GM12801 (cell line): ENCODE results near the gene SURF6.

ENCODE experiments used
- CTCF ChIP-seq: IDR thresholded peaks from one replicate; pipeline ENCODE4 v1.5.1; 2011; ENCODE audit warnings: control low read depth; ENCODE audit not compliant: insufficient read length; ENCODE audit errors: extremely low read depth

The SURF6 gene

GRCh38 chr9:133379153-133380086 is 43.4 kb upstream of the SURF6 start:
- TF ChIP-seq CTCF: no peak

GRCh38 chr9:133378408-133378962 is 42.5 kb upstream of the SURF6 start:
- no peak for TF ChIP-seq CTCF

- no peak for TF ChIP-seq CTCF
Observed at GRCh38 chr9:133377721-133378216, 41.8 kb upstream of the SURF6 start.

GRCh38 chr9:133375724-133376654 is 40.0 kb upstream of the SURF6 start, which contains the start of the genes STKLD1 and SURF4:
Gene STKLD1, plus strand, starts transcription at chr9:133376366. Its CDS starts 108 bp downstream, at chr9:133376474.
Gene SURF4, minus strand, starts transcription at chr9:133376060. Its CDS starts 91 bp downstream, at chr9:133375969.
- TF ChIP-seq CTCF: no peak

- TF ChIP-seq CTCF: no peak
Observed at GRCh38 chr9:133375116-133375723, 39.2 kb upstream of the SURF6 start.

- TF ChIP-seq CTCF: no peak
Observed at GRCh38 chr9:133374612-133375115, 38.7 kb upstream of the SURF6 start.
